ENCODE data around the gene HNRNPM. TPM values are rescaled to one million over a fixed set of nuclear protein-coding genes. Genes with fewer than 3 reads are reported as not detected.

The HNRNPM gene
- total RNA-seq, 4 donors from 2014 or later: 60.4 to 103 (median 79.7) TPM

DNA sequence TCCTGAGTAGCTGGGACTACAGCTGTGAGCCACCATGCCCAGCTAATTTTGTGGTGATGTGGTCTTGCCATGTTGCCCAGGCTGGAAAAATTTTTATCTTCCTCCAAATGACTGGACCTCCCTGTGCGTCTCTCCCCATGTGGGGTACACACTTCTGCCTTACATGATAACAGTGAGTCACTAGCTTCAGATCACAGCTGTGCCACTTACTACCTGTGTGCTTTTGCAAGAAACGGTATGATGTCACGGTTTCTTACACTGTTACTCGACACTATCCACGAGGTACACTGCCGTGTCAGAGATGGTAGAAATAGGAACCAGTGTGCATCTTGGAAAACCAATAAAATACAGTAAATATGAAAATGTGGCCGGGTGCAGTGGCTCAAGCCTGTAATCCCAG is 86.7 kb downstream of the HNRNPM start:
- TF ChIP-seq, protein P1, sequence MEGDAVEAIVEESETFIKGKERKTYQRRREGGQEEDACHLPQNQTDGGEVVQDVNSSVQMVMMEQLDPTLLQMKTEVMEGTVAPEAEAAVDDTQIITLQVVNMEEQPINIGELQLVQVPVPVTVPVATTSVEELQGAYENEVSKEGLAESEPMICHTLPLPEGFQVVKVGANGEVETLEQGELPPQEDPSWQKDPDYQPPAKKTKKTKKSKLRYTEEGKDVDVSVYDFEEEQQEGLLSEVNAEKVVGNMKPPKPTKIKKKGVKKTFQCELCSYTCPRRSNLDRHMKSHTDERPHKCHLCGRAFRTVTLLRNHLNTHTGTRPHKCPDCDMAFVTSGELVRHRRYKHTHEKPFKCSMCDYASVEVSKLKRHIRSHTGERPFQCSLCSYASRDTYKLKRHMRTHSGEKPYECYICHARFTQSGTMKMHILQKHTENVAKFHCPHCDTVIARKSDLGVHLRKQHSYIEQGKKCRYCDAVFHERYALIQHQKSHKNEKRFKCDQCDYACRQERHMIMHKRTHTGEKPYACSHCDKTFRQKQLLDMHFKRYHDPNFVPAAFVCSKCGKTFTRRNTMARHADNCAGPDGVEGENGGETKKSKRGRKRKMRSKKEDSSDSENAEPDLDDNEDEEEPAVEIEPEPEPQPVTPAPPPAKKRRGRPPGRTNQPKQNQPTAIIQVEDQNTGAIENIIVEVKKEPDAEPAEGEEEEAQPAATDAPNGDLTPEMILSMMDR (IDR thresholded peaks at IDR 0.05): no peak
- no peak for TF ChIP-seq POLR2A (IDR thresholded peaks at IDR 0.05)
- intact Hi-C loops (cut with DNase I; ENCODE audit: low total_unique reads): no loop called here
- H3K4me3 ChIP-seq (ENCODE audit: low read depth, poor library complexity, severe bottlenecking): no peak overlapping the region
- DNase-seq (ENCODE audit: low spot score in 2 of 2): no peak
- WGBS, 2 donors: 85 to 88% methylated on average over 7 of the region's 7 CpGs

DNA sequence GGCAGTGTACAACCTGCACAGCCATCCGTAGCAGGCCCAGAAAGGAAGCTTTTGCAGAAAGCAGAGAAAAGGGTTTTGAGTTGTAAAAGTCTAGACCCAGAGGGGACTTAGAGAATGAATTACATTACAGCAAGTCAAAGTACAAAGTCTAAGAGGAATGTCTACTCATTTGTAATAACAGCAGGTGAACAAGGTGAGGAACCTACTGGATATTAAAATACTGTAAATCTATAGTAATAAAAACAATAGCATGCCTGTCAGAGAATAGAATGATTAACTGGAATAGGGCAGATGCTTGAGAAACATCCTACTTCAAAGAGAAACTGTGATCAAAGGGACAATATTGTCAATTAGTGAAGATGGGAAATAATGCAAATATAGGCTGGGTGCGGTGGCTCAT is 87.5 kb downstream of the HNRNPM start:
- H3K4me3 ChIP-seq (ENCODE audit: low read depth, poor library complexity, severe bottlenecking): no peak overlapping the region
- no peak for DNase-seq (ENCODE audit: low spot score in 2 of 2)
- TF ChIP-seq, protein P1 (IDR thresholded peaks at IDR 0.05): no peak
- TF ChIP-seq POLR2A (IDR thresholded peaks at IDR 0.05): no peak
- WGBS, 2 donors: 63 to 70% methylated on average over 2 of the region's 2 CpGs
- intact Hi-C loops (cut with DNase I; ENCODE audit: low total_unique reads): no loop called here

DNA sequence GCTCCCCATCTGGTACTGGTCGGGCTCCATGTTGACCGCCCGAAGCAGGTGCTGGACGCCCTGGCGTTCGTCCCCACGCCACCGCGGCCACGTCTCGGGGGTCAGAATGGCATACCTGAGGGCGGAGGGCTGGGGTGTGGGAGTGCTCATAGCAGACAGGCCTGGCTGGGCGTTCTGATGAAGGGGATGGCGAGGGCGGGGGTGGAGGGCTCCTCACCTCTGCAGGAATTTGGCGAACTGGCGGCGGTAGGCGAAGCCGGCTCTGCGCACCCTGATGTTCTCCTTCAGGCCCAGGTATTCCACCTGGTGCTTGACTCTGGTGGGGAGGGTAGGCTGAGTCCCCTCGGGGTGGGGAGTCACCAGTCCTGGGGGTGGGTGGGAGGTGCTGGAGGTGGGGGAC is 91.5 kb downstream of the HNRNPM start:
- intact Hi-C loops (cut with DNase I; ENCODE audit: low total_unique reads): no loop called here
- TF ChIP-seq, protein P1 (IDR thresholded peaks at IDR 0.05): no peak
- no peak for TF ChIP-seq POLR2A (IDR thresholded peaks at IDR 0.05)
- H3K4me3 ChIP-seq (ENCODE audit: low read depth, poor library complexity, severe bottlenecking): no peak overlapping the region
- 75 to 77% methylated on average over 17 to 21 of the region's 22 CpGs for WGBS, 2 donors
- no peak for DNase-seq (ENCODE audit: low spot score in 2 of 2)

GRCh38 chr19:8537099-8537498 is 92.3 kb downstream of the HNRNPM start:
- TF ChIP-seq, protein P1 (IDR thresholded peaks at IDR 0.05): no peak
- no peak for TF ChIP-seq POLR2A (IDR thresholded peaks at IDR 0.05)
- H3K4me3 ChIP-seq (ENCODE audit: low read depth, poor library complexity, severe bottlenecking): no peak overlapping the region
- no peak for DNase-seq (ENCODE audit: low spot score in 2 of 2)
- intact Hi-C loops (cut with DNase I; ENCODE audit: low total_unique reads): no loop called here
- WGBS, 2 donors: 86 to 90% methylated on average over 3 of the region's 3 CpGs

Other genes starting within 250 kb of the HNRNPM start
- gene CERS4, start 235.6 kb upstream of the HNRNPM start, total RNA-seq: 100 to 1,000 TPM; 104 to 106 (median 105) TPM
- 10 to 100 TPM in 3 of 4 donors, 1 to 10 TPM in 1; 9.0 to 23.6 (median 16.8) TPM for gene CD320, start 136.6 kb upstream of the HNRNPM start, total RNA-seq
- 10 to 100 TPM; 24.5 to 39.5 (median 32.3) TPM for gene NDUFA7, start 123.6 kb upstream of the HNRNPM start, total RNA-seq
- 100 to 1,000 TPM; 427 to 879 (median 727) TPM for gene RPS28, start 123.5 kb upstream of the HNRNPM start, total RNA-seq
- gene KANK3, start 101.7 kb upstream of the HNRNPM start, total RNA-seq: 10 to 100 TPM in 2 of 4 donors, 1 to 10 TPM in 2; 7.6 to 16.7 (median 11.4) TPM
- 10 to 100 TPM; 11.8 to 51.8 (median 34.7) TPM for gene ANGPTL4, start 80.8 kb upstream of the HNRNPM start, total RNA-seq
- 100 to 1,000 TPM in 1 of 4 donors, 10 to 100 TPM in 3; 40.6 to 125 (median 56.8) TPM for gene RAB11B, start 54.6 kb upstream of the HNRNPM start, total RNA-seq
- gene MARCHF2, start 31.7 kb upstream of the HNRNPM start, total RNA-seq: 100 to 1,000 TPM in 1 of 4 donors, 10 to 100 TPM in 3; 53.5 to 110 (median 60.8) TPM
- under 1 TPM in 3 of 4 donors, not detected in 1; 0.16 to 0.59 (median 0.30) TPM for gene PRAM1, start 57.7 kb downstream of the HNRNPM start, total RNA-seq
- 10 to 100 TPM; 14.8 to 42.2 (median 18.8) TPM for gene ZNF414, start 69.2 kb downstream of the HNRNPM start, total RNA-seq
- 1 to 10 TPM; 2.2 to 6.3 (median 3.2) TPM for gene MYO1F, start 132.5 kb downstream of the HNRNPM start, total RNA-seq
- gene ADAMTS10, start 165.7 kb downstream of the HNRNPM start, total RNA-seq: 10 to 100 TPM in 2 of 4 donors, 1 to 10 TPM in 2; 6.1 to 21.3 (median 14.1) TPM
- gene NFILZ, start 185.7 kb downstream of the HNRNPM start, total RNA-seq: not detected